Heart left ventricle (tissue), 13 donors: ENCODE data around the gene CDH20.

ENCODE experiments used
- POLR2A ChIP-seq, 2 donors: fragments of 450-650 bp; IDR thresholded peaks; one replicate each; pipeline ENCODE4 v1.6.1; 2017; ENCODE audit warnings: antibody characterized with exemption in 2 of 2, mild to moderate bottlenecking in 2 of 2, moderate library complexity in 2 of 2
- TF ChIP-seq, protein P1 (sequence below), 12 donors: fragments of 200-600 bp; sonication (generic) in 4 of 12; IDR thresholded peaks; one replicate each; pipeline versions ENCODE4 v1.5.0 to v1.8.0; 2018 to 2022; ENCODE audit warnings: antibody characterized with exemption in 12 of 12, mild to moderate bottlenecking in 5 of 12
- donor health status: ischemic (EF 13 %, LVEDD 7.1; RV severe dilation, severe dysfunction).
- donor health status: DM: no; HTN: yes; CAD: no.
- donor health status: DM: no; HTN: no; CAD: no.
- donor health status: ischemic (EF 25% LVEDD 6.9; RV normal size, moderate dysfunction).
- donor health status: ischemic (EF 25% LVEDD 5.7; RV mildly dilated, moderate dysfunction).
- donor health status: ischemic (EF 35%, LVEDD 5.7; RV mildly dilated, moderate dysfunction).
- donor health status: nonischemic (EF 11% LVEDD 7.7; RV severe dilation, severe dysfunction).
- donor health status: DM: yes; HTN: yes; CAD: no.
- donor health status: PGD.
- donor health status: ischemic (EF 29% LVEDD 5.4; RV normal size, mild dysfunction).
- donor health status: nonischemic (EF 23%, LVEDD 6.1; RV moderate dilation, normal function).

DNA sequence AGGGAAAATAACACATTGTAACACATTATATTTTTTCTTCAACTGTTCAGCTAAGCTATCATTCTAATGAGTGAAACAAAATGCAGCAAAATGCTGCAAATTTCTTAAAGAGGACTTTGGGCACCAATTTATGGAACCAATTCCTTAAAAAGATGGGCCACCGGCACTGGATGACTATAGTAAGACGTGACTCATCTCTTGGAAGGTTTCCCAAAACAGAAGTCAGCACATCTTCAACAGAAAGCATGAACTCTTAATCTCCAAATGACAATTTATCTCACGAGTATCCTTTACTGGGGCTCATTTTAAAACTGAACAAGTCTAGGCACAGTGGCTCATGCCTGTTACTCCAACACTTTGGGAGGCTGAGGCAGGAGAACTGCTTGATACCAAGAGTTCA lies 213.4 kb downstream of the CDH20 start:
- TF ChIP-seq, protein P1, sequence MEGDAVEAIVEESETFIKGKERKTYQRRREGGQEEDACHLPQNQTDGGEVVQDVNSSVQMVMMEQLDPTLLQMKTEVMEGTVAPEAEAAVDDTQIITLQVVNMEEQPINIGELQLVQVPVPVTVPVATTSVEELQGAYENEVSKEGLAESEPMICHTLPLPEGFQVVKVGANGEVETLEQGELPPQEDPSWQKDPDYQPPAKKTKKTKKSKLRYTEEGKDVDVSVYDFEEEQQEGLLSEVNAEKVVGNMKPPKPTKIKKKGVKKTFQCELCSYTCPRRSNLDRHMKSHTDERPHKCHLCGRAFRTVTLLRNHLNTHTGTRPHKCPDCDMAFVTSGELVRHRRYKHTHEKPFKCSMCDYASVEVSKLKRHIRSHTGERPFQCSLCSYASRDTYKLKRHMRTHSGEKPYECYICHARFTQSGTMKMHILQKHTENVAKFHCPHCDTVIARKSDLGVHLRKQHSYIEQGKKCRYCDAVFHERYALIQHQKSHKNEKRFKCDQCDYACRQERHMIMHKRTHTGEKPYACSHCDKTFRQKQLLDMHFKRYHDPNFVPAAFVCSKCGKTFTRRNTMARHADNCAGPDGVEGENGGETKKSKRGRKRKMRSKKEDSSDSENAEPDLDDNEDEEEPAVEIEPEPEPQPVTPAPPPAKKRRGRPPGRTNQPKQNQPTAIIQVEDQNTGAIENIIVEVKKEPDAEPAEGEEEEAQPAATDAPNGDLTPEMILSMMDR (IDR thresholded peaks at IDR 0.05): no peak
- TF ChIP-seq POLR2A (IDR thresholded peaks at IDR 0.05): no peak
